Thoracic aorta endothelial cell (primary cell): ENCODE results near the gene PLK3. TPM values are rescaled to one million over a fixed set of nuclear protein-coding genes. Genes with fewer than 3 reads are reported as not detected.

Experiments used
- small RNA-seq: library from RNA; depleted of rRNA; stranded (forward); fragments of <200 nt; gene quantifications from one replicate; pipeline ENCODE3, GENCODE V24; 2012
- total RNA-seq: library from RNA; depleted of rRNA; stranded (reverse); fragments of >200 nt; gene quantifications from 2 replicates; pipeline ENCODE4 v1.2.3, GENCODE V29; 2012

Gene PLK3
- total RNA-seq = 34.6 and 46.9 TPM in 2 replicates

GRCh38 chr1:44799770-44800584 is at the start of gene PLK3:
PLK3 (plus strand) TSS chr1:44800377; CDS start chr1:44800464, 87 bp downstream.

GRCh38 chr1:44775078-44775929 is 24.9 kb upstream of the PLK3 start, which contains the start of gene RPS8:
RPS8 (plus strand) TSS chr1:44775540; CDS start chr1:44775597, 57 bp downstream.

GRCh38 chr1:44788120-44788860 is 11.9 kb upstream of the PLK3 start, which contains the start of gene BEST4:
BEST4 (minus strand) TSS chr1:44788170; CDS start chr1:44787705, 465 bp downstream.

GRCh38 chr1:44806704-44807363 is 6.7 kb downstream of the PLK3 start, which contains the start of gene DYNLT4:
DYNLT4 (minus strand) TSS chr1:44807351; CDS start chr1:44806668, 683 bp downstream.

GRCh38 chr1:44808063-44808937 is 8.1 kb downstream of the PLK3 start, which contains the start of gene BTBD19:
BTBD19 (plus strand) TSS chr1:44808523; CDS start chr1:44808821, 298 bp downstream.

GRCh38 chr1:44842862-44843655 is 42.9 kb downstream of the PLK3 start, which contains the start of gene PTCH2:
PTCH2 (minus strand) TSS chr1:44843253; CDS start chr1:44842932, 321 bp downstream.

Small RNA genes lying within 50 kb of the gene (small RNA-seq; reads per million reads assigned to genes)
- not detected for gene AL136380.1
- 636 reads per million, percentile 99 among the genes with 10 or more reads in this experiment for gene SNORD38A
- gene SNORD38B = not detected
- gene SNORD46 = 22.2 reads per million, percentile 96 among the genes with 10 or more reads in this experiment
- gene SNORD55 = not detected

Other genes with a start within 250 kb of the PLK3 start
- 1.7 and 2.9 TPM in 2 replicates for gene TMEM53, start 125.9 kb upstream of the PLK3 start, total RNA-seq
- 0.36 TPM in 1 of 2 replicates, not detected in the other for gene ARMH1, start 125.7 kb upstream of the PLK3 start, total RNA-seq
- not detected in 2 replicates for gene RNU5D-1, start 69.2 kb upstream of the PLK3 start, total RNA-seq
- 38.6 and 54.6 TPM in 2 replicates for gene KIF2C, start 60.5 kb upstream of the PLK3 start, total RNA-seq
- 1,505 and 1,508 TPM in 2 replicates for gene RPS8, start 24.8 kb upstream of the PLK3 start, total RNA-seq
- gene BEST4, start 12.2 kb upstream of the PLK3 start, total RNA-seq = 0.07 TPM in 1 of 2 replicates, not detected in the other
- gene DYNLT4, start 7.0 kb downstream of the PLK3 start, total RNA-seq = 0.22 TPM in 1 of 2 replicates, not detected in the other
- gene BTBD19, start 8.1 kb downstream of the PLK3 start, total RNA-seq = 14.3 and 17.2 TPM in 2 replicates
- 0.13 and 0.29 TPM in 2 replicates for gene PTCH2, start 42.9 kb downstream of the PLK3 start, total RNA-seq
- 38.6 and 46.1 TPM in 2 replicates for gene EIF2B3, start 186.2 kb downstream of the PLK3 start, total RNA-seq
- gene HECTD3, start 210.9 kb downstream of the PLK3 start, total RNA-seq = 39.0 and 40.8 TPM in 2 replicates
- gene UROD, start 211.9 kb downstream of the PLK3 start, total RNA-seq = 136 TPM in 2 replicates